Neural cell (in vitro differentiated cells): ENCODE results near the gene BANP. TPM values are rescaled to one million over a fixed set of nuclear protein-coding genes. Genes with fewer than 3 reads are reported as not detected.
"Not testable (repeated sequence)": the region's sequence is repeated elsewhere in the genome, so short reads cannot be mapped to it uniquely, and the experiment has no call there.

Experiments
- H2AFZ ChIP-seq: fragments of 200-600, 300-800 bp; sonication (generic), shearing (Covaris generic); 2 replicates; pipeline ENCODE4 v1.6.0; 2014; ENCODE audit warnings: low read depth, mild to moderate bottlenecking, antibody characterized with exemption, low read length, moderate library complexity
- H3F3A ChIP-seq: fragments of 200-600 bp; shearing (Covaris generic); 2 replicates; pipeline ENCODE4 v1.6.1; 2016; ENCODE audit warnings: mild to moderate bottlenecking, moderate library complexity, mixed read lengths, antibody characterized with exemption, low read length; ENCODE audit not compliant: insufficient read depth, poor library complexity, severe bottlenecking
- H3K27ac ChIP-seq: fragments of 200-600, 300-800 bp; sonication (generic), shearing (Covaris generic); 2 replicates; pipeline ENCODE4 v1.5.1; 2014; ENCODE audit warnings: mild to moderate bottlenecking, low read length, moderate library complexity
- H3K27me3 ChIP-seq: fragments of 300-800, 200-600 bp; sonication (generic), shearing (Covaris generic); 2 replicates; pipeline ENCODE4 v1.6.0; 2014; ENCODE audit warnings: mild to moderate bottlenecking, low read depth, low read length, moderate library complexity; ENCODE audit not compliant: insufficient read depth
- H3K36me3 ChIP-seq: fragments of 300-800, 200-600 bp; sonication (generic), shearing (Covaris generic); 2 replicates; pipeline ENCODE4 v1.5.1; 2014; ENCODE audit warnings: mild to moderate bottlenecking, antibody characterized with exemption, low read length, moderate library complexity; ENCODE audit not compliant: insufficient read depth
- H3K4me2 ChIP-seq: fragments of 300-800, 200-600 bp; sonication (generic), shearing (Covaris generic); 2 replicates; pipeline ENCODE4 v1.6.0; 2014; ENCODE audit warnings: mild to moderate bottlenecking, low read length
- H3K4me3 ChIP-seq: fragments of 300-800, 200-600 bp; sonication (generic), shearing (Covaris generic); 2 replicates; pipeline ENCODE4 v1.5.1; 2014; ENCODE audit warnings: mild to moderate bottlenecking, low read length, moderate library complexity
- H3K79me2 ChIP-seq: fragments of 200-600 bp; shearing (Covaris generic); replicated peaks from 2 replicates; pipeline ENCODE4 v1.6.0; 2014; ENCODE audit warnings: mild to moderate bottlenecking, low read length, moderate library complexity; ENCODE audit not compliant: insufficient read depth
- H3K9ac ChIP-seq: fragments of 300-800, 200-600 bp; sonication (generic), shearing (Covaris generic); 2 replicates; pipeline ENCODE4 v1.6.1; 2016; ENCODE audit warnings: mild to moderate bottlenecking, low read length, mixed read lengths
- H3K9me2 ChIP-seq: fragments of 200-600 bp; shearing (Covaris generic); 2 replicates; pipeline ENCODE4 v1.6.1; 2016; ENCODE audit warnings: mild to moderate bottlenecking, low read length, mixed read lengths; ENCODE audit not compliant: insufficient read depth
- H3K9me3 ChIP-seq: fragments of 200-600, 300-800 bp; sonication (generic), shearing (Covaris generic); 2 replicates; pipeline ENCODE4 v1.6.1; 2016; ENCODE audit warnings: mild to moderate bottlenecking, mixed run types, low read length, moderate library complexity, mixed read lengths
- H4K20me1 ChIP-seq: fragments of 200-600 bp; shearing (Covaris generic); 2 replicates; pipeline ENCODE4 v1.6.1; 2016; ENCODE audit warnings: mild to moderate bottlenecking, mixed run types; ENCODE audit not compliant: insufficient read depth
- CTCF ChIP-seq: fragments of 450-650 bp; IDR thresholded peaks from 2 replicates; pipeline ENCODE4 v1.5.1; 2014; ENCODE audit warnings: antibody characterized with exemption, mild to moderate bottlenecking, moderate library complexity; ENCODE audit not compliant: poor library complexity, severe bottlenecking
- EP300 ChIP-seq: fragments of 450-650 bp; conservative IDR thresholded peaks from 2 replicates; pipeline ENCODE4 v1.6.1; 2014; ENCODE audit warnings: antibody characterized with exemption, mild to moderate bottlenecking, moderate library complexity; ENCODE audit not compliant: poor library complexity, severe bottlenecking
- EZH2 ChIP-seq: fragments of 200-600, 300-800 bp; shearing (Covaris generic), sonication (generic); IDR thresholded peaks from 2 replicates; pipeline ENCODE4 v1.6.1; 2014; ENCODE audit warnings: antibody characterized with exemption, low read length, borderline replicate concordance, mild to moderate bottlenecking; ENCODE audit not compliant: insufficient read depth, poor library complexity, severe bottlenecking
- MXI1 ChIP-seq: fragments of 450-650 bp; conservative IDR thresholded peaks from 2 replicates; pipeline ENCODE4 v1.6.1; 2014; ENCODE audit warnings: antibody characterized with exemption, mild to moderate bottlenecking; ENCODE audit not compliant: poor library complexity, severe bottlenecking
- POLR2AphosphoS5 ChIP-seq: IDR thresholded peaks from 2 replicates; pipeline ENCODE4 v1.6.1; 2012
- RAD21 ChIP-seq: fragments of 450-650 bp; conservative IDR thresholded peaks from 2 replicates; pipeline ENCODE4 v1.6.1; 2014; ENCODE audit warnings: antibody characterized with exemption, mild to moderate bottlenecking, moderate library complexity
- REST ChIP-seq: IDR thresholded peaks from 2 replicates; pipeline ENCODE4 v1.6.1; 2012; ENCODE audit warnings: borderline replicate concordance
- SMC3 ChIP-seq: fragments of 450-650 bp; conservative IDR thresholded peaks from 2 replicates; pipeline ENCODE4 v1.6.1; 2014; ENCODE audit warnings: antibody characterized with exemption, mild to moderate bottlenecking, moderate library complexity; ENCODE audit not compliant: poor library complexity
- TAF1 ChIP-seq: IDR thresholded peaks from 2 replicates; pipeline ENCODE4 v1.6.1; 2012; ENCODE audit warnings: low read depth
- polyA plus RNA-seq: library from polyadenylated mRNA; depleted of rRNA; stranded (reverse); fragments of >200 nt; gene quantifications from 2 replicates; pipeline ENCODE4 v1.2.3, GENCODE V29; 2014

The BANP gene
- polyA plus RNA-seq, 1 donor from 2014 or later, result 20.6 TPM

DNA sequence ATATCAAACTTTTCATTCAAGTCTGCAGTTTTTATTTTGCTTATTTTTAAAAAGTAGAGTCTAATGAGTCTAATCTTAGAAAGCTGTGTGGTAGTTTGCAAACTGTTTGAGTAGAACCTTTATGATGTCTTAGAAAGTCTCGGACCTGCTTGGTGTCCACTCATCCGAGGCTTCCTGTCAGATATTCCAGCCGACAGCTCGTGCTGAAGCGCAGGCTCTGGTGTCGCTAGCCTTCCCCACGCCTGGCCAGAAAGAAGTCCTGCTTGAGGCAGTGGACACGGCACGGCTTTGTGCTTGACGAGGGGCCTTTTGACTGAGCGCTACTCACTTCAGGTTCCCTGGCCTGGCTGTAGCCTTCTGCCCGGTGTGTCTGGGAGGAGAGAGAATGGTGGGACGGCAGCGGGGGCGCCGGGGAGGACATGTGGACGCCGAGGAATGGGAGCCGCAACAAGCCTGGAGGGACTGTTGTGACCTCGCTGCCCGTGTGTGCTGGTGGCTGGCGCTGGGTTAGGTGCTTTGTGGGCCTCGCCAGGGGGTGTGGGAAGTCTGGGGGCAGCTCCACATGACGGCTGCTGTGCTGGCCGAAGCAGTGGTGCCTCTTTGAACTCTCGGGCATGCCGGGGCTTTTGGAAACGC lies 33.5 kb downstream of the BANP start:
- Histone ChIP-seq H3K36me3 (no peaks in the 10 kb centered on the region), H3K4me2 (no peak overlapping the region), H4K20me1 (no peaks in the 10 kb centered on the region), H3K27ac (no peak overlapping the region), H3K79me2 (no peaks in the 10 kb centered on the region), H3K9ac (no peak overlapping the region), H3K27me3 (no peaks in the 10 kb centered on the region), H3F3A (no peaks in the 10 kb centered on the region), H2AFZ (no peak overlapping the region), H3K9me2 (no peaks in the 10 kb centered on the region), H3K4me3 (no peak overlapping the region), H3K9me3 (no peaks in the 10 kb centered on the region)
- TF ChIP-seq EP300 (no peak), SMC3 (no peak), REST (no peak), RAD21 (no peak), MXI1 (no peak), CTCF (no peak), EZH2 (no peak), TAF1 (no peak), POLR2AphosphoS5 (no peak)

- not testable (repeated sequence) for H3K9me2 ChIP-seq, H3K27me3 ChIP-seq, H2AFZ ChIP-seq, H3K9ac ChIP-seq, H3K4me2 ChIP-seq, H3K79me2 ChIP-seq, H3K9me3 ChIP-seq, H4K20me1 ChIP-seq, H3K36me3 ChIP-seq, H3K4me3 ChIP-seq, H3K27ac ChIP-seq, H3F3A ChIP-seq
Observed at GRCh38 chr16:87985493-87985892, 34.3 kb downstream of the BANP start.

DNA sequence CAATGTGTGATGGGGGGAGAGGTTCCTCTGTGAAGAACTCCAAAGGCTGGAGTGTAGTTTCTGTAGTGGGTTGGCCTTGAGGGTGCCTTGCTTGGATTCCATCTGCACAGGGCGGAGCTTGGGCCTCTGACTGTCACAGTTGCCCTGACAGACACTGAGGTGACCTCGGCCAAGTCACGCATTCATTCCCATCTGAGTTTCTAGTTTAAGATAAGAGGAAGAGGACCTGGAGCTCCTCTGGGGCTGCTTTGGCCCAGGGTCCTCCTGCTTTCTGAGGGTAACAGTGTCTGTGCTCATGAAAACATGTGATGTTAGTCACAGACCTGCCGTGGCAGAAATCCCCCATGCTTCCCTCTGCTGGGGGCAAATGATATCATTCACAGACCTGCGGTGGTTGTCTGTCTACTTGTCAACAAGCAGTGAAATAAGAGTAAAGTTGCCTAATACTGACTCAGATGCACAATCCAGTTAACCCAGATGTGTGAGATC lies 35.2 kb downstream of the BANP start:
- not testable (repeated sequence) for H3K9me2 ChIP-seq, H2AFZ ChIP-seq, H4K20me1 ChIP-seq, H3K9me3 ChIP-seq, H3K27ac ChIP-seq, H3K4me3 ChIP-seq, H3K36me3 ChIP-seq, H3K9ac ChIP-seq, H3K79me2 ChIP-seq, H3K27me3 ChIP-seq, H3F3A ChIP-seq, H3K4me2 ChIP-seq

DNA sequence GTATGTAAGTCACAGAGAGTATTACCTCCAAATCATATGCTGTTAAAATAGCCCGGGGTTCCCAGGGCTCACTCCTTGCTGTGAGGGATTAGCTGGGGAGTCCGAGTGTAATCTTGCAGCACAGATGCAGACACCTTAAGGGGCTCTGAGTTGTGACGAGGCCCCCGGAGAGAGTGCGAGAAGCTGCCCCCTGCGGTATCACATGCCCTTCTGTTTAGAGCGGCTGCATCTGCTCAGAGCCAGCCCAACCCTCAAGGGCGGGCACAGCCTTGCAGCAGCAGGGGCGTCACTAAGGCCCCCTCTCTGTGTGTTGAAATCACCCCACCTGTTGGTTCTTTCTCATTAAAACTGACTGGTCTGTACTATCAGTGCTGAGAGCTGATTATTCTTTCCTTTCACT lies 37.4 kb downstream of the BANP start:
- not testable (repeated sequence) for H2AFZ ChIP-seq, H3K4me3 ChIP-seq, H3K9ac ChIP-seq, H3K79me2 ChIP-seq, H4K20me1 ChIP-seq, H3K9me3 ChIP-seq, H3F3A ChIP-seq, H3K4me2 ChIP-seq, H3K27ac ChIP-seq, H3K36me3 ChIP-seq, H3K27me3 ChIP-seq, H3K9me2 ChIP-seq

GRCh38 chr16:87990254-87990653 lies 39.0 kb downstream of the BANP start:
- not testable (repeated sequence) for H3K79me2 ChIP-seq, H3K27ac ChIP-seq, H3K36me3 ChIP-seq

More at GRCh38 chr16:87990254-87990653, 39.0 kb downstream of the BANP start:
- not testable (repeated sequence) for H3K4me3 ChIP-seq, H3K4me2 ChIP-seq, H2AFZ ChIP-seq, H3F3A ChIP-seq, H3K9ac ChIP-seq, H3K9me3 ChIP-seq, H4K20me1 ChIP-seq, H3K27me3 ChIP-seq, H3K9me2 ChIP-seq
